GM19468 (cell line): Measurements from ENCODE around the gene PRL.
A peak's percentile ranks its signal among the peaks of the same experiment; 100 is the strongest.

Source experiments
- ATAC-seq: cut with Tn5 transposase; IDR thresholded peaks from one replicate; pipeline ENCODE4 v1.9.1; 2021; ENCODE audit warnings: mild to moderate bottlenecking, moderate library complexity, moderate number of reproducible peaks; ENCODE audit not compliant: unreplicated experiment; ENCODE audit errors: extremely low read depth

The PRL gene

DNA sequence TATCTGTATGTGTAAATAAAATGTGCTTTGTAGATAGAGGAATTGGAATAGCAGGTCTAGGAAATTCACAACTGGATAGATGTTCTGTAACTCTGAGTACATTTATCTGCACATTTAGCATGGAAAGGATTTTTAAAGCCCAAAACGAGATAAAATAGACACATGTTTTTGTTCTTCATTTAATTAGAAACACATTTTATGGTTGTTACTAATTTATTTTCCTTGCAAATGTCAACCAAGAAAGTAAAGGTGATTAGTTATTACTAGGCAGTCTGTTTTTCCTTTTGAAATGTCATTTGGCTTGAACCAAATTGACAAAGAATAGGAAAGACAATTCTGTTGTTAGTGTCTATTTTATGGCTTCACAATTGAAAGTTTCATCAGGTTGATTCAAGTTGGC, 769 bp downstream of the PRL start:
- no peak for ATAC-seq

GRCh38 chr6:22295145-22295544, 1.7 kb downstream of the PRL start:
- no peak for ATAC-seq

DNA sequence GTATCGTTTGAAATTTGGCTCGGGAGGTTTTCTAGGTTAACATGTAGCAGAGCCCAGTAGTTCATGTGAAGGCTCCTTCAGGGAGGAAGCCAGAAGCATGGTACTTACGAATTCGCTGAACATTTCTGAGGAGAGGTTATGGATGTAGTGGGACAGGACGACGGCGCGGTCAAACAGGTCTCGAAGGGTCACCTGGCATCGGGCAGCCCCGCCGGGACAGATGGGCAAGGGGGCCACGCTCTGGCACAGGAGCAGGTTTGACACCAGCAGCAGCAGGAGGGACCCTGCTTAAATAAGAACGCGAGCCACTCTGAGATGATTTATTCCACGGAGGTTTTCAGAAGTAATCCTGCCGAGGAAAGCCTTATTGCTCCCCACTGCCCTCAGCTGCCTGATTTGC, 2.5 kb downstream of the PRL start:
- no peak for ATAC-seq

DNA sequence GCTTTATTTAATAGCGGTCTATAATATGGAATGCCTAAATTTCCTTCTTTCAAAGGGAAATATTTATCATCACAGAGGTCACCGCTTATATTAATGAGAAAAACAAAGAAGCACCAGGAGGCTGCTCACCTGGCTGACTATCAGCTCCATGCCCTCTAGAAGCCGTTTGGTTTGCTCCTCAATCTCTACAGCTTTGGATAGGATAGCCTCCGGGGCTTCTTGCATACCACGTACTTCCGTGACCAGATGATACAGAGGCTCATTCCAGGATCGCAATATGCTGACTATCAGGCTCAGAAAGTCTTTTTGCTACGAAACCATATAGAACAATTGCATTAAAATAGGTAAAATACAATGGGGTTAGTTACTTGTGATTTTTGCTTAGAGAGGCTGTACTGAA, 6.8 kb downstream of the PRL start:
- no peak for ATAC-seq

DNA sequence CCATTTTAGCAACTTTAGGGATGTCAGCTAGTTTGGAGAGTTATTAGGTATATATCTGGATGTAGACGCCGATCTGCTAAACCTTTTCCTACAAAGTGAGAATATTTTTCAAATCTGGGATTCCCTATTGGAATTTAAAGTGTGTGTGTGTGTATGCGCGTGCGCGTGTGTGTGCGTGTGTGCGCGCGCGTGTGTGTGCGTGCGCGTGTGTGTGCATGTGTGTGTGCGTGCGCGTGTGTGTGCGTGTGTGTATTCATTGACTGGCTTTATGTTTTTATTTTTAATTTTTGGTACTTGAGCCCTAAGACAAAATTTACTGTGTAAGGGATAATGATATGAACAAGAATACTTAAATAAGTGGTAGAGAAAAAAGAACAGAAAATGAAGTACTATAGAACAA, 8.1 kb downstream of the PRL start:
- no peak for ATAC-seq

DNA sequence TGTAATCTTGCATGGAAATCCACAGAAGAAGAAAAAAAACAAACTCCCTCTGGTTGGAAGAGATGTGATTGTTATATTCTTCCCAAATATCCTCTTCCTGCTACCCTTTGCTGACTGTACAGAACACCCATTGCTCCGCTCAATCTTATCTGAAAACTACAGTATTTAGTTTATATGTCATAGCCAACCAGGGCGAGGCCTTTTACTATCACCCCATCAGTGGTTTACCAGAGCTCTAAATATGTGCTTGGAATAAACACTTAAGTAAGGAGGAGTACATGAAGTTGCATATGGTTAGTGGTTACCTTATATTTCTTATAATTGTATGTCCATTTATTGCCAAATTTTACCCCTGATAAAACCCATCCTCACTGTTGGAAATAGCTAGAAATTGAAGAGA, 12.2 kb downstream of the PRL start:
- no peak for ATAC-seq

- no peak for ATAC-seq
Observed at GRCh38 chr6:22281341-22282085, 15.3 kb downstream of the PRL start.

DNA sequence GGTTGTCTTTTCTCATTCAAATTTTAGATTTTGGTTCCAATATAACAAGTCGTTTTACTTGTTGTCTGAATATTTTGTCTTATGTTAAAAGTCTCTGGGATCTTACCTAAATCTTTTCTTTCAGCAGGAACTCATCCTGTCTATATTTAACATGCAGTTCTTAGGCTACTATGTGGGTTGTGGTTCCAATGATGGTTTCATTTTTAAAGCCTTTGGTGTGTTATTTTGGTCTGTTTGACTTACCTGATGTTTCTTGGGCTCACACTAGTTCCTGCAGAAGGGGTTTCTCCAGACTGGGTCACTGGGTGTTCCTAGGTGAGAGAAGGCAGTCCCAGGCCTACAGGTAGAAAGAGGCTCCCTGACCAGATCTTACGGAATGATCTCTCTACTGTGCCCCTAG, 17.4 kb downstream of the PRL start:
- no peak for ATAC-seq

GRCh38 chr6:22271081-22271480, 25.8 kb downstream of the PRL start:
- peak; percentile 60 for ATAC-seq

- no peak for ATAC-seq
Observed at GRCh38 chr6:22263748-22264147, 33.1 kb downstream of the PRL start.

GRCh38 chr6:22254886-22255285, 42.0 kb downstream of the PRL start:
- ATAC-seq = no peak

GRCh38 chr6:22253955-22254655, 42.7 kb downstream of the PRL start:
- ATAC-seq = no peak

DNA sequence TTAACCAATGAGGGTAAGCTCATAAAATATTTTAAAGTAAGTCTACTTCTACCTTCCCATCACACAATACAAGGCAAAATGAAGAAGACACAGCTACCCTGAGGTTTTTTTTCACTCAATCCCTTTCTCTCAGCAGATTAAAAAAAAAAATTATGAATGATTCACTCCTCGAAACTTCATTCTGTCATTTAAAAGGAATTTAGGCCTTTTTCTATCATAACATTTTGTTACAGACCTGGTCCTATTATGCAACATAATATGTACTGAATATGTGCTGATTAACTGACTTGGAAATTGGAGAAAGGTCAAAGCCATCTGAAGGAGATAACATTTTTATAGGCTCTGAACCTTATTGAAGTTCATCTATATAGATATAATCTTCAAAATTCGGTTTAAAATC, 45.5 kb downstream of the PRL start:
- ATAC-seq = no peak

GRCh38 chr6:22250486-22250885, 46.4 kb downstream of the PRL start:
- ATAC-seq = no peak

GRCh38 chr6:22249711-22250350, 47.0 kb downstream of the PRL start:
- ATAC-seq = no peak

- no peak for ATAC-seq
Observed at GRCh38 chr6:22248513-22249308, 48.1 kb downstream of the PRL start.

- no peak for ATAC-seq
Observed at GRCh38 chr6:22247916-22248482, 48.8 kb downstream of the PRL start.

- ATAC-seq = no peak
Observed at GRCh38 chr6:22240025-22240424, 56.8 kb downstream of the PRL start.

- no peak for ATAC-seq
Observed at GRCh38 chr6:22239261-22239921, 57.4 kb downstream of the PRL start.

- ATAC-seq = no peak
Observed at GRCh38 chr6:22238861-22239260, 58.0 kb downstream of the PRL start.
